Right hindlimb (tissue), 1 donor: ENCODE data around the gene SORL1.
"Not testable (repeated sequence)": the region's sequence is repeated elsewhere in the genome, so short reads cannot be mapped to it uniquely, and the experiment has no call there.

Experiments used
- DNase-seq: peaks from one replicate; pipeline ENCODE4 v3.0.0-alpha.2; 2018

The SORL1 gene

GRCh38 chr11:121566279-121567168 lies 114.4 kb downstream of the SORL1 start:
- no peak for DNase-seq

GRCh38 chr11:121567995-121568394 lies 115.9 kb downstream of the SORL1 start:
- no peak for DNase-seq

- DNase-seq: not testable (repeated sequence)
Measured at GRCh38 chr11:121569332-121570299, 117.5 kb downstream of the SORL1 start.

GRCh38 chr11:121570453-121570852 lies 118.3 kb downstream of the SORL1 start:
- no peak for DNase-seq

DNA sequence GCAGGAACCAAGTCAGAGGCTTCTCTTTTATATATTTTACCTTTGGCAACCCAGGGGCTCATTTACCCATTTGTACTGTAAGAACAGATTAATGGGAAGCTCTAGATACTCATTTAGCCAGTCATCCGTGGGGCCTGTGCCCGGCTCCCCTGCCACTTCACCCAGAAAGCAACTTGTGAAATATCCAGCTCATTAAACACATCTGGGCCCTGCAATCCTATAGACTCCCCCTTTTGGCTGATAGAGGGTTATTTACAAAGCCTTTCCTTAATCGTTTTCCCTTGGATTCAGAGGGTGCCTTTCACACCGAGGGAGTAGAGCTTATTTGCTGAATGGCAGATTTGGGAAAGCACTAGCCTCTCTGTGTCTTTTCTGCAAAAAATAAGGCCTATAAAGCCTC lies 119.4 kb downstream of the SORL1 start:
- DNase-seq: no peak

DNA sequence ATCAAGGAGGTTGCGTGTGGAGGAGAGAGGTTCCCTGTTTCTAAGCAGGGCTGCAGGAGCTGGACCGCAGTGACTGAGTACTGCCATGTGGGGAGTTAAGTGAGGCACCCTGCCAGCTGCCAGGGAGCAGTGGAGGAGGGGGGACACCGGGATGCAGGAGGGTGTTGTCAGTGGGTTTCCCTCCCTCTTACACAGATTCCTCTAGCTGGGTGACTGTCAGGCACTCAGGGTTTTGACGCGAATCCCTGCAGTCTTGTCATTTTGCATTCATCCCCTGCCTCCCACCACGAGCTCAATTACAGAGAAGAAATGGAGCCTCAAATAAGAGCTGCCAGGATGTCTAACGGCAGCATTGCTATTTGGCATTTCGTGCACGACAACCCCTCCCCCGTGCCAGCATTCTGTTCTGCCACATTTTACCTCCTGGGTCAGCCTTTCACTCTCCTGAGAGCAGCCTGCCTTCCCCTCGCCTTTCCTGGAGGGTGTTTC lies 120.5 kb downstream of the SORL1 start:
- no peak for DNase-seq

GRCh38 chr11:121574801-121575200 lies 122.7 kb downstream of the SORL1 start:
- DNase-seq: no peak

- DNase-seq: no peak
Measured at GRCh38 chr11:121575250-121575962, 123.3 kb downstream of the SORL1 start.

DNA sequence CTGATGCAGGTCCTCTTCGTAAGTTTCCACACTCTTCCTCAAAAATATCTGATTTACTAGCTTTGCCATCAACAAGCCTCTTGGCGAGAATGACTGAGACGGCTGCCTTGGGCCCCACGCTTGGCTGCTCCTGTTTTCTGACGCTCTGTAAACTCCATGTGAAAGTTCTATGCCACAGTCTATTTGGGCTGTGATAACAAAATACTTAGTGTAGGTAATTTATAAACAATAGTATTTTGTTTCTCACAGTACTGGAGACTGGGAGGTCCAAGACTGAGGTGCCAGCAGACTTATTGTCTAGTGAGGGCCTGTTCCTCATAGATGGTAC lies 123.8 kb downstream of the SORL1 start:
- no peak for DNase-seq

GRCh38 chr11:121576531-121576930 lies 124.4 kb downstream of the SORL1 start:
- DNase-seq: no peak

DNA sequence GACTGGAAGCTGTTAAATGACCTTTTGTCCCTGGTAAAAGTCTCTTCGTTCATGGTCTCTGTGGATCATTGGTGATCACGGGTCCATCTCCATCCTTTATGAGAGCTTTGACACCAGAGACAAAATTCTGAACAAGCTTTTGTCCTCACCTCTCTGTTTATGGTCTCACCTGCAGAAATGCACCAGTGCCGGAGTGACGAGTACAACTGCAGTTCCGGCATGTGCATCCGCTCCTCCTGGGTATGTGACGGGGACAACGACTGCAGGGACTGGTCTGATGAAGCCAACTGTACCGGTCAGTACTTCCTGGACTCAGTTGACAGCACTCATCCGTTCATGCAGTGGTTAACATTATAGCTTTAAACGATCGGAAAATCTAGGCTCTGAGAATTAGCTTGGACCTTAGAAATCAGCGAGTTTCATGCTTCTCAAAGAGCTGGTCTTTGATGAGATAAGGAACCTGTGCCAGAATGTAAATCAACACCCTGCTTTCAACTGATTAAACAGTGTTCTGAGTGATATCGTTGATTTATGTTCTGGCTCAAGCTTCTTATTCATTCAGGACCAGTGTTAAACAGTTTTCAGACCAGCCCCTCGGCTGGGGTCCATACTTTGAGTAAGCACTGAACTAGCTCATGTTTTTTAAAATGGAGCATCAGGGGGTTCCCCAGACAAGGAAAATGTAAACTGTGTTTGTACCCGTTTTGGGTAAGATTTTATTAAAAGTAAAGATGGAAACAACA lies 125.2 kb downstream of the SORL1 start:
- DNase-seq: no peak

DNA sequence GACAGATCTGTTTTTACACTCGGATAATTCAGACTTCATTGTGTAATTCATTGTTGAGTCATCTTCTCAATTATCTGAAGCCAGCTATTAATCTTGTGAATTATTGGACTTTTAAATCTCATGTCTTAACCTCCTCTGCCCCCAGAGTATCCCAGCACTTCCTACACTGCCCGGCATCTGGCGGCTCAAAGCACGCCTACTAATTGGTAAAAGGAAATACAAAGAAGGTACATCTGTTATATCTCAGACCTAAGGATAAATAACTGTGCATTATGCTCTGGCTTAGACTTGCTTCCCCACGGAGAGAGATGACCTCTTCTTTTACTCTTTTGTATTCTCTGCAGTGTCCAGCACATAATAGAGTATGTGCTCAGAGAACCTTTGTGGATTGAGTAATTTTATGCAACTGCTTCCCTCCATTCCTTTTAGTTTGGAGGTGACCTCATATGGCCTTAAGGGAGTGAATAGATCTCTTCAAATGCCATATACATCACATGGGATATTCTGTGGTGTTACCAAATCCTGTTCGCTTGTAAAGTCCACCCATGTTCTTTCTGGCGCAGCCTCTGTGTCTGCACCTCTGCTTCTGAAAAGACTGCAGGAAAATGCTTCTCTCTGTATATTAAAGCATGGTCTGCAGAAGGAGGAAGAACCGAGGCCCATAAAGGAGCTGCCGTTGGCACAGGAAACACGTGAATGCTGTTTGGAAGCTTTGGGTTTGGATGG lies 126.3 kb downstream of the SORL1 start:
- DNase-seq: no peak

GRCh38 chr11:121580154-121580553 lies 128.0 kb downstream of the SORL1 start:
- DNase-seq: no peak

DNA sequence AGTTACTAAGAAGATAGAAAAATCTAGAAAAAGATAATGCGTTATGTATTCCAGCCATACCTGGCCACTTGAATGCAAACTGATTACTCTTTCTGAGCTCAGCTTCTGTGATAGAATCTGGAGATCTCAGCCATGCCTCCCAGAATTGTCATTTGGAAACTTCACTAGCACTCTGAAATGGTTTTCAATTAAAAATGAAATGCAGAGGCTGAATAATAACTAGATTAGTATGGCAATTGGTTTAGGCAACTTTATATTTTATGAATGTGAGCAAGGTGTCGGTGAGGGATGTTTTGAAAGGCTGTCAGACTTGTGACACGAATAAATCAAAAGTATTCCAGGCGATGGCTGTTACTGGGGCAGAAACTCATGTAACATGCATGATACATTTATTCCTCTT lies 129.5 kb downstream of the SORL1 start:
- DNase-seq: no peak

DNA sequence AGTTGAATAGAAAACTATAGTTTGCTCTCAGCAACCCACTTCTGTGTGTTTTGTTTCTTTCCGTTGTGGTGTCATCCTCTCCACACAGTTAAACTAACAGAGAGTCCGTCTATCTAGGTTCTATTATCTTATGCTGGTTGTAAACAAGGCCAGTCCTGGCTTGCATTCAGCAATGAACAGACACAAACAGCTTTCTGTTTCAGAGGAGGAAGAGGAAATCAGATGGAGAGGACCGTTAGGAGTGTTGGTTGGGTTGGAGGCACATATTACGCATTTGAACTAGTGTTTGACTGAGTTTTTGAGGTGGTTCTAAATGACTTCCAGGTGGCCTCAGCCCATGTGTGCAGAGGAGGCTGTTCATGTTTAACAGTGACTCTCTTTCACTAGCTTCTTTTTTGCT lies 130.2 kb downstream of the SORL1 start:
- DNase-seq: no peak

DNA sequence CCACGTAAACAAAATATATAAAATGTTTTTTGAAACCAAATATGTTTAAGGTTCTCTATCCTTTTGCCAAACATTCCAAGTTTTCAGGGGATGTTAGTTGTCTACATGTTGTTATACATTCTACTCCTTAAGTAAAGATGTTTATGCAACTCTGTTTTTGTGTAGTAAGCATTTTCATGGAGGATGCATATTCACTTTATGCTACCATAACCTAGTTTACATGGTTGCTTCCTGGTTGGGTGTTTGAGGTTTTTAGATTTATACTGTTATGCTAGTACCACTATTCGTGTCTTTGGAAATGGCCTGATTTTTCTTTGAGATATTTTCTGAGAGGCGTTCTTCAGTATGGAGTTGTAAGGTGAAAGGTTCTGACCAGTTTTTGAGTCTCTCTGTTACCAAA lies 131.7 kb downstream of the SORL1 start:
- DNase-seq: no peak

- DNase-seq: no peak
Measured at GRCh38 chr11:121586750-121587149, 134.6 kb downstream of the SORL1 start.

GRCh38 chr11:121587182-121587581 lies 135.1 kb downstream of the SORL1 start:
- no peak for DNase-seq

DNA sequence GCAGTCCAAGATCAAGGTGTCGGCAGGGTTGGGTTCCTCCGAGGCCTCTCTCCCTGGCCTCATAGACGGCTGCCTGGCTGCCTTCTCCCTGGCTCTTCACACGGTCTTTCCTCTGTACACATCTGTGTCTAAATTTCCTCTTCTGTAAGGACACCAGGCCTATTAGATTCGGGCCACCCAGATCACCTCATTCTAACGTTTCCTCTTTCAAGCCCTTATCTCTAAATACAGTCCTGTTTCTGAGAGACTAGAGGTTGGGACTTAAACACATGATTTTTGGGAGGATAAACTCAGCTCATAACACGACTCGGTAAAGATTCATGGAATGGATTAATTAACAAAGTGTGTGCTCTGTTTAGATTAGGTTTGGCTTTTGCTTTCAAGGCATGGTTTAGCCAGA lies 136.6 kb downstream of the SORL1 start:
- no peak for DNase-seq

GRCh38 chr11:121589946-121590537 lies 137.9 kb downstream of the SORL1 start:
- no peak for DNase-seq

GRCh38 chr11:121590772-121591404 lies 138.8 kb downstream of the SORL1 start:
- no peak for DNase-seq
